Activated CD8-positive, alpha-beta memory T cell treated with anti-CD3 and anti-CD28 coated beads, Interleukin-2, amount 50 U/mL, for 24 hours (primary cell): ENCODE measurements around the gene SDHAF3.

ENCODE experiments used
- DNase-seq: peaks from one replicate; pipeline ENCODE4 v3.0.0-alpha.2; 2020; ENCODE audit errors: extremely low read depth

The SDHAF3 gene

DNA sequence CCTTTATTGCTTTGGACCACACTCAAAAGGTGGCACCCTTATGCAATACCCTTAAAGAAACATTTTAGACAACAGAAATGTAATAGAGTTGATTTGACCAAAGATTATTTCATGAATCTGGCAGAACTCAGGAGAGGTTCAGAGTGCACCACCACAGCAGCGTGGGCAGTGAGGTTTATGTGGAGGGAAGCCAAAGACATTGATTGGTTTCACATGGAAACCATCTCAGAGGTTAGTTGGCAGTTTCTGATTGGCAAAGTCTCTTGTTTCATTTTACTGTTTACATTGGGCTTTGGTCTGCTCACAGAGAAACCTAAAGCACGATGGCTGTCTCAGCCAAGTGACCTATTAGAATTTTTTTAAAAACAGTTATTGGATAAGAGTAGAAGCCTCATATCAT lies 101.3 kb downstream of the SDHAF3 start:
- DNase-seq = no peak

DNA sequence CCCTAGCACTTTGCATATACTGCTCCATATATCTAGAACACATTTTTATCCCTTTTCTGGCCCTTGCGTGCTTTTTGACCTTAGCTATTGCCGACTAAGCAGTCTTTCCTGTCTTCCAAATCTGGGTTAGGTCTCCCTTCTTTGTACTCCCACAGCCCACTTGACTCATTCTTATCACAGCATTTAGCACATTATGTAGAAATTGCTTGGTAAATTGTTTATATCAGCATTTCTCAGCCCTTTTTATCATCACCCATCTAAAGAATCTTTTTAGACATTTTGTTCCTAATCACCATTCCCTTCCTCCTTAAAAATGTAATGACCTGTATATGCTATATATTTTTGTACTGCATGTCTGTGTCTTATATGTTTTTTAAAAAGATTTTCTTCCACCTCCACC lies 101.7 kb downstream of the SDHAF3 start:
- DNase-seq = no peak

DNA sequence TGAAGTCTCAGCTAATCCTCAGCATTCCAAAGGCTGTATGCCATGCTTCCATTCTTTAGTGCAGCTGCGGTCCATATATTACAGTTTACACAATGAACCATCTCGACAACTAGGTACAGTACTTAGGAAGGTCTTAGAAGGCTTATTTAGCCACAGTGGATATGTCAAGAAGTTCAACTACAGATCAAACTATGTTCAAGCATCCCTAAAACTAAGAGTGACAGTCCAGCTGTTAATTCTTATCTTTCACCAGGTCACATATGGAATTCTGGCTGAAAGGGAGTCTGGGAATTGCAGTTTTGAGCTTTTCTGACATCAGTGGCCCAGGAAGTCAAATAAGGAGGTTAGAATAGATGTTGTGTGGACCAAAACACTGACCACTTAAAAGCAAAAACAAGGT lies 106.8 kb downstream of the SDHAF3 start:
- DNase-seq = no peak

- DNase-seq = no peak
Measured at GRCh38 chr7:97226541-97226940, 109.0 kb downstream of the SDHAF3 start.
